GM13977 (cell line): ENCODE data around the gene DGKI.

Experiments
- DNase-seq: peaks from one replicate; pipeline ENCODE4 v3.0.0; 2012; ENCODE audit warnings: low spot score
- in situ Hi-C: fragments of 300-500 bp; cut with MboI; formaldehyde crosslinking; loops from one replicate; pipeline ENCODE4 v1.12.0; 2022; ENCODE audit warnings: low sequenced_read_pairs, low pct_unique_long_range_greater_than_20kb, mixed read lengths, inconsistent platforms; ENCODE audit not compliant: unreplicated experiment
- TF ChIP-seq, protein P1 (sequence below): IDR thresholded peaks from 2 replicates; pipeline ENCODE4 v1.5.1; 2012; ENCODE audit warnings: mild to moderate bottlenecking, control low read depth; ENCODE audit not compliant: insufficient read depth; ENCODE audit errors: extremely low read depth, missing control alignments

The DGKI gene

DNA sequence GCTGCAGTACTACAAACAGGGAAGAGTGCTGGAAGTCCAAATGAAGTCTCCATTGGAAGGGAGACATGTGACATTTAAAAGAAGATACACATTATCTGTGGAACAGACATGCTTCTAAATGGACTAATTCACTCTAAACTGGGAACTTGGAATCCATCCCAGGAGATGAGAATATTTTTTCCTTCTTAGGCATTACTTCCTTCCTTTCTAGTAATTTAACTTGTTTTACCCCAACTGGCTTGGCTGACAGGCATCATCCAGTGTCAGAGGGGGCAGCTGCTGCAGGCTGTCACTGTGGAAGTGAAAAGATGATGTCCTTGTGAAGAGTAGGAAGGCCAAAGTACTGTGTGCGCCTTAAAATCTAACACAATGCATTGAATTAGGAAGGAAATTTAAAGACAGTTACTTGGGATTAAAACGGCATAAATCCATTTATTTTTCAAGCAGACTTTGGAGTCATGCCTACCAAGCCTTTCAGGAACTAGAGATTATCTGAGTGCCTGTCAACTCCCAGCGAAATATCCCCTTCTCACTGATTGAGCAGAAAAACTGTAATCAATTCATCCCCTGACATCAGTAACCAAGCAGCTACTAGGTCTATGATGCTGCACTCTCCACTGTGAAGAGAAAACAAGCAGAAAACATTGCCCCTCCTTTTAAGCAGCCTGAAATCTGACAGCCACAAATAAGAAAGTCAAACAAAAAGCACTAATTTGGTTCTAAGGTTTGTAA, 161.2 kb downstream of the DGKI start:
- DNase-seq, result no peak
- in situ Hi-C loops, result no loop called here
- TF ChIP-seq, protein P1, sequence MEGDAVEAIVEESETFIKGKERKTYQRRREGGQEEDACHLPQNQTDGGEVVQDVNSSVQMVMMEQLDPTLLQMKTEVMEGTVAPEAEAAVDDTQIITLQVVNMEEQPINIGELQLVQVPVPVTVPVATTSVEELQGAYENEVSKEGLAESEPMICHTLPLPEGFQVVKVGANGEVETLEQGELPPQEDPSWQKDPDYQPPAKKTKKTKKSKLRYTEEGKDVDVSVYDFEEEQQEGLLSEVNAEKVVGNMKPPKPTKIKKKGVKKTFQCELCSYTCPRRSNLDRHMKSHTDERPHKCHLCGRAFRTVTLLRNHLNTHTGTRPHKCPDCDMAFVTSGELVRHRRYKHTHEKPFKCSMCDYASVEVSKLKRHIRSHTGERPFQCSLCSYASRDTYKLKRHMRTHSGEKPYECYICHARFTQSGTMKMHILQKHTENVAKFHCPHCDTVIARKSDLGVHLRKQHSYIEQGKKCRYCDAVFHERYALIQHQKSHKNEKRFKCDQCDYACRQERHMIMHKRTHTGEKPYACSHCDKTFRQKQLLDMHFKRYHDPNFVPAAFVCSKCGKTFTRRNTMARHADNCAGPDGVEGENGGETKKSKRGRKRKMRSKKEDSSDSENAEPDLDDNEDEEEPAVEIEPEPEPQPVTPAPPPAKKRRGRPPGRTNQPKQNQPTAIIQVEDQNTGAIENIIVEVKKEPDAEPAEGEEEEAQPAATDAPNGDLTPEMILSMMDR, result no peak

DNA sequence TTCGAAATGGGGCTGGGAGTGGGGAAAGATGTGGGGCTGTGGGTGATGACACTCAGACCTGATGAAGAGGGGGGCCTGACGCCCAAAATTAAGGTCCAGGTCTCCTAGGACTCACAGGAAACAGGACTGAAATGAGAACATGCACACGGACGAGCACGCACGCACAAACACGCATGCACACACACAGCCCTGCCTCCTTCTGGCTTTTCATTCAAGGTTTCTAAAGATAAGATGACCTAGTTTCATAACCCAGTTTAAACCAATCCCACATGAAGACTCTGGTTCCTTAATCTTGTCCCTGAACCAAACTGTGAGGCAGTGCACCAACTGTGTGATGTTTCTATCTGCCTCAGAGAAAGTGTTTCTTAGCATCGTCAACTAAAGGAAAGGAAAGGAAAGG, 162.0 kb downstream of the DGKI start:
- in situ Hi-C loops, result no loop called here
- TF ChIP-seq, protein P1, result no peak
- DNase-seq, result no peak

DNA sequence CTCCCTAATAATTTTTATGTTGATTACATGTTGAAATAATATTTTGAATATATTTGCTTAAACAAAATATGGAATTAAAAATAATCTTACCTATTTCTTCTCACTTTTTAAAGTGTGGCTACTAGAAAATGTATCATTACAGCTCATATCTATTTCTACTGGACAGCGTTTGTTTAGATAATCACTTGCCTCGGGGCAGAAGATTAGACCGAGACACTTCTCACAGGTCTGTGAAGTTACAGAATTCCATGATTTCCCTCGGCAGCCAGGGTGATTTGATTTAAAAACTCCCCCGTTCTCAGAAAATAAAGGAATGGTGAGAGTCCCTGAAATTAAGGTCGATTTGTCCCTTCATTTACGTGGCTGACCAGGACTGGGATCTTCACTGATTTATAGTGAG, 162.5 kb downstream of the DGKI start:
- DNase-seq, result no peak
- in situ Hi-C loops, result no loop called here
- TF ChIP-seq, protein P1, result no peak

DNA sequence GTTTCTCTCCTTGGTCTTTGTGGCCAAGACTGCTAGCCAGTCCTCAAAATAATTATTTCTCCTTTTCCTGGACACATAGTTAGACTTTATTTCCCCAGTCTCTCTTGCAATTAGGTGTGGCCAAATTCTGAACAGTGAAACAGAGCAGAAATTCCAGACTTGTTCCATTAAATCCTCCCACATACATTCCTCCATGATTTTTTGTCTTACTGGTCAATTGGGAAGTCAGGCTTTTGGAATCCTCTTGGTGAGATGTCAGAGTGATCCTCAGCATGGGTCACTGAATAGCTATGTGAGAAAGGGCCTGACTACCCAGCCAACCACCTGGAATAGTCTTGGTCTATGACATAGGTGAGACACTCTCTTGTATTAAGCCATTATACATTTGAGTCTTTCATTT, 164.2 kb downstream of the DGKI start:
- TF ChIP-seq, protein P1, result no peak
- no peak for DNase-seq
- in situ Hi-C loops, result no loop called here

DNA sequence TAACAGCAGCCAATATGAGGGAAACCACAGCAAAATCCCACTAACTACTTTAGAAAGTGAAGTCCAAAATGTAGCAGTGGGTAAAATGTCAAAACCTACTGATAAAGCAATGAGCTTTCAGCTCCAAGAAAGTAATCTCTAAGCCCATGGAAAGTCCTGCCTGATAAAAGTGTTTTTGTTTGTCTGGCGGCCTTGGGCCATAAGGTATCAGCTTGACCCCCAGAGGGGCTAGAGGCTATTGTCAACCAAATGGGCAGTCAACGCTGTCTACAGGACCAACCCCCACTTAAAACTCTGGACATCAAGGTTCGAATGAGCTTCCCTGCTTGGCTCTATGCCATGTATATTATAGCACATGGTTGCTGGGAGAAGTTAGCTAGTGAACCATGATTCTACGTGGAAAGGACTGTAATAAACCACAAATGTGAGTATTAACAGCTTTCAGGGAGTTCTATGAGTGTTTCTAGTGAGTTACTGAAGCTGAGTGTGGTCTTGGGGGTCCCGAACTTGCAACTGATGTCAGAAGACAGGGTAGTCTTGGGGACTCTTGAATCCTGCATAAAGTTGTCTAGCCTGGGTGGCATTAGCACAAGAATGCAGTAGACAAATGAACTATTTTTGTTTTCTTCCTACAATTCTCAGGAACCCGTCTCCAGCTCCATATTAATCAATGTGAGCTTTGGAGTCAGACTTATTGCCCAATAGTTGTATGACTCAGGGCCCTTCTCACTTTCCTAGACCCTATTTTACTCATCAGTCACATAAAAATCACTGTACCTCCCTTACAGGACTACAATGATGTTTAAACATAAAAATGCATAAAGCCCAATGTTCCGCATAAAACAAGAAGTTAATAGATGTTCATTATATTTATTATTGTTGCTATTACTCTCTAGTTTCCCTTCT, 164.9 kb downstream of the DGKI start:
- in situ Hi-C loops, result no loop called here
- TF ChIP-seq, protein P1, result no peak
- no peak for DNase-seq

DNA sequence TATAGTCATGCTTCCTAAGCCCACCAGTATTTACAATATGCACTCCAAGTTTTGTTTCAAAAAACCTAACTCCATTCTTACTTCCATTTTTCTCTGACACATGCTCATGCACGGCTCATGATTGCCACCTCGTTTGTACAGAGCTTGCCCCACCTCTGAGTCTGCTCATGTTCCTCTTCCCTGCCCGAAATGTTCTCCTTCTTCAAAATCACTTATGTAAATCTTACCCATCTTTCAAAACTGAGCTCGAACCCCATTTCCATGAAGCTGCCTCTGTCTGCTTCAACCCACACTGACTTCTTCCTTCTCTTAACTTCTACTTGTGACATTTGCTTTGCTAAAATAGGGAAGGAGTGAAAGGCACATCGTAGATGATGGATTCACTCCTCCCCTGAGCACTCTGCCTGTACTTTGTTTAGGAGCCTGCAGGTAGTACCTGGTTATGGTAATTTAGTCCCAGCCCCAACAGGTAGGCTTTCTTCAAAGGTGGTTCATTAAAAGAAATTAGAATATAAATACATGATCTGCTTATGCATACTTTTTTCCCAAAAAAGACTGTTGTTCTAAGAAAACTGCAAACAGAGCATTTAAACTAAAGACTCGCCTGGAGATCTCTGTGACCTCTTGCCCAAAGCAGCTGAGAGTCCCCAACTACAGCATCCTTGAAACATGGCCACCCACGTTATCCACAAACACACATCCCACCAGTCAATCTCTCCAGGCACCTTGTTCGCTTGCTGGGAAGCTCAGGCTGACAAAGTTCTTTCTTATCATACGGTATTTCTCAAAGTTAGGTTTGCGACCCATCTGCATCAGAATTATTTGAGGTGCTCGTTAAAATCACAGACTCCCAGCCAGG, 172.0 kb downstream of the DGKI start:
- in situ Hi-C loops, result no loop called here
- TF ChIP-seq, protein P1, result no peak
- no peak for DNase-seq
